ENCODE data around the gene SLC26A6.

Gene SLC26A6

GRCh38 chr3:48630833-48631232, 4.4 kb downstream of the SLC26A6 start:
- peaks cover 13% of the 10 kb centered on the region for H3K36me3 ChIP-seq (ENCODE audit: insufficient read depth, low read length)
- H3K4me1 ChIP-seq (ENCODE audit: insufficient read depth, low read length) = 0 out of 2 replicates have a peak, but pooled peaks cover 7% of the 10 kb centered on the region
- H3K9me3 ChIP-seq (ENCODE audit: control insufficient read depth, insufficient read depth, low read length) = no peaks in the 10 kb centered on the region
- no peak overlapping the region for H3K9ac ChIP-seq (ENCODE audit: low read depth, low read length)

GRCh38 chr3:48630407-48630806, 4.9 kb downstream of the SLC26A6 start:
- Histone ChIP-seq H3K36me3 (ENCODE audit: insufficient read depth, low read length) (peaks cover 13% of the 10 kb centered on the region), H3K4me1 (ENCODE audit: insufficient read depth, low read length) (0 out of 2 replicates have a peak, but pooled peaks cover 7% of the 10 kb centered on the region), H3K9ac (ENCODE audit: low read depth, low read length) (no peak overlapping the region), H3K9me3 (ENCODE audit: control insufficient read depth, insufficient read depth, low read length) (no peaks in the 10 kb centered on the region)

GRCh38 chr3:48629894-48630293, 5.4 kb downstream of the SLC26A6 start:
- H3K36me3 ChIP-seq (ENCODE audit: insufficient read depth, low read length) = peaks cover 13% of the 10 kb centered on the region
- no peak overlapping the region for H3K9ac ChIP-seq (ENCODE audit: low read depth, low read length)
- no peaks in the 10 kb centered on the region for H3K9me3 ChIP-seq (ENCODE audit: control insufficient read depth, insufficient read depth, low read length)
- 0 out of 2 replicates have a peak, but pooled peaks cover 7% of the 10 kb centered on the region for H3K4me1 ChIP-seq (ENCODE audit: insufficient read depth, low read length)

GRCh38 chr3:48628277-48629017, 6.8 kb downstream of the SLC26A6 start:
- peaks cover 13% of the 10 kb centered on the region for H3K36me3 ChIP-seq (ENCODE audit: insufficient read depth, low read length)
- H3K4me1 ChIP-seq (ENCODE audit: insufficient read depth, low read length) = peaks cover 7% of the 10 kb centered on the region; the same call in 1 of the 2 replicates
- no peaks in the 10 kb centered on the region for H3K9me3 ChIP-seq (ENCODE audit: control insufficient read depth, insufficient read depth, low read length)
- no peak overlapping the region for H3K9ac ChIP-seq (ENCODE audit: low read depth, low read length)

GRCh38 chr3:48625600-48625999, 9.7 kb downstream of the SLC26A6 start:
- H3K36me3 ChIP-seq (ENCODE audit: insufficient read depth, low read length) = peaks cover 6% of the 10 kb centered on the region
- peaks cover 7% of the 10 kb centered on the region; the same call in 1 of the 2 replicates for H3K4me1 ChIP-seq (ENCODE audit: insufficient read depth, low read length)
- no peak overlapping the region for H3K9ac ChIP-seq (ENCODE audit: low read depth, low read length)
- H3K9me3 ChIP-seq (ENCODE audit: control insufficient read depth, insufficient read depth, low read length) = no peaks in the 10 kb centered on the region

- Histone ChIP-seq H3K4me1 (ENCODE audit: insufficient read depth, low read length) (peaks cover 7% of the 10 kb centered on the region; the same call in 1 of the 2 replicates), H3K9me3 (ENCODE audit: control insufficient read depth, insufficient read depth, low read length) (no peaks in the 10 kb centered on the region), H3K9ac (ENCODE audit: low read depth, low read length) (no peak overlapping the region), H3K36me3 (ENCODE audit: insufficient read depth, low read length) (peaks cover 9% of the 10 kb centered on the region)
Measured at GRCh38 chr3:48624767-48625166, 10.5 kb downstream of the SLC26A6 start.

GRCh38 chr3:48623851-48624547, 11.3 kb downstream of the SLC26A6 start:
- H3K9ac ChIP-seq (ENCODE audit: low read depth, low read length) = no peak overlapping the region
- H3K4me1 ChIP-seq (ENCODE audit: insufficient read depth, low read length) = peaks cover 7% of the 10 kb centered on the region; the same call in 1 of the 2 replicates
- no peaks in the 10 kb centered on the region for H3K9me3 ChIP-seq (ENCODE audit: control insufficient read depth, insufficient read depth, low read length)
- H3K36me3 ChIP-seq (ENCODE audit: insufficient read depth, low read length) = peaks cover 6% of the 10 kb centered on the region

GRCh38 chr3:48621461-48621869, 13.8 kb downstream of the SLC26A6 start, which contains the start of gene TMEM89:
Gene TMEM89 (minus strand): TSS chr3:48621769. CDS start chr3:48621756, 13 bp downstream.
- H3K9ac ChIP-seq (ENCODE audit: low read depth, low read length) = no peak within 1 kb of the TSS
- peaks cover 6% of the 10 kb centered on the region for H3K36me3 ChIP-seq (ENCODE audit: insufficient read depth, low read length)
- peaks cover 11% of the 10 kb centered on the region for H3K9me3 ChIP-seq (ENCODE audit: control insufficient read depth, insufficient read depth, low read length)
- H3K4me1 ChIP-seq (ENCODE audit: insufficient read depth, low read length) = peaks cover 7% of the 10 kb centered on the region; the same call in 1 of the 2 replicates

GRCh38 chr3:48619541-48620524, 15.4 kb downstream of the SLC26A6 start:
- H3K4me1 ChIP-seq (ENCODE audit: insufficient read depth, low read length) = peaks cover 7% of the 10 kb centered on the region; the same call in 1 of the 2 replicates
- H3K36me3 ChIP-seq (ENCODE audit: insufficient read depth, low read length) = peaks cover 4% of the 10 kb centered on the region; the same call in 1 of the 2 replicates
- H3K9me3 ChIP-seq (ENCODE audit: control insufficient read depth, insufficient read depth, low read length) = peaks cover 11% of the 10 kb centered on the region
- no peak overlapping the region for H3K9ac ChIP-seq (ENCODE audit: low read depth, low read length)

GRCh38 chr3:48617559-48617958, 17.7 kb downstream of the SLC26A6 start:
- Histone ChIP-seq H3K9ac (ENCODE audit: low read depth, low read length) (no peak overlapping the region), H3K9me3 (ENCODE audit: control insufficient read depth, insufficient read depth, low read length) (peaks cover 11% of the 10 kb centered on the region), H3K4me1 (ENCODE audit: insufficient read depth, low read length) (no peaks in the 10 kb centered on the region), H3K36me3 (ENCODE audit: insufficient read depth, low read length) (peaks cover 4% of the 10 kb centered on the region; the same call in 1 of the 2 replicates)

- H3K9me3 ChIP-seq (ENCODE audit: control insufficient read depth, insufficient read depth, low read length) = peaks cover 11% of the 10 kb centered on the region
Measured at GRCh38 chr3:48614044-48614443, 21.2 kb downstream of the SLC26A6 start.

GRCh38 chr3:48612309-48612708, 23.0 kb downstream of the SLC26A6 start:
- H3K36me3 ChIP-seq (ENCODE audit: insufficient read depth, low read length) = peaks cover 6% of the 10 kb centered on the region; the same call in 1 of the 2 replicates
- no peak overlapping the region for H3K9ac ChIP-seq (ENCODE audit: low read depth, low read length)
- peaks cover 4% of the 10 kb centered on the region for H3K9me3 ChIP-seq (ENCODE audit: control insufficient read depth, insufficient read depth, low read length)
- peaks cover 7% of the 10 kb centered on the region; the same call in 1 of the 2 replicates for H3K4me1 ChIP-seq (ENCODE audit: insufficient read depth, low read length)

More at GRCh38 chr3:48614044-48614443, 21.2 kb downstream of the SLC26A6 start:
- Histone ChIP-seq H3K4me1 (ENCODE audit: insufficient read depth, low read length) (peaks cover 4% of the 10 kb centered on the region; the same call in 1 of the 2 replicates), H3K36me3 (ENCODE audit: insufficient read depth, low read length) (no peaks in the 10 kb centered on the region), H3K9ac (ENCODE audit: low read depth, low read length) (no peak overlapping the region)

- H3K4me1 ChIP-seq (ENCODE audit: insufficient read depth, low read length) = peaks cover 7% of the 10 kb centered on the region; the same call in 1 of the 2 replicates
- H3K9ac ChIP-seq (ENCODE audit: low read depth, low read length) = peak within 1 kb of the TSS; percentile 95
- no peaks in the 10 kb centered on the region for H3K9me3 ChIP-seq (ENCODE audit: control insufficient read depth, insufficient read depth, low read length)
- H3K36me3 ChIP-seq (ENCODE audit: insufficient read depth, low read length) = peaks cover 26% of the 10 kb centered on the region
Measured at GRCh38 chr3:48609088-48610005, 25.9 kb downstream of the SLC26A6 start, which contains the start of gene UQCRC1. Gene UQCRC1 (minus strand): TSS chr3:48609646. CDS start chr3:48609620, 26 bp downstream.

All from ES-I3 (cell line).